ENCODE data around the gene VSTM4.

DNA sequence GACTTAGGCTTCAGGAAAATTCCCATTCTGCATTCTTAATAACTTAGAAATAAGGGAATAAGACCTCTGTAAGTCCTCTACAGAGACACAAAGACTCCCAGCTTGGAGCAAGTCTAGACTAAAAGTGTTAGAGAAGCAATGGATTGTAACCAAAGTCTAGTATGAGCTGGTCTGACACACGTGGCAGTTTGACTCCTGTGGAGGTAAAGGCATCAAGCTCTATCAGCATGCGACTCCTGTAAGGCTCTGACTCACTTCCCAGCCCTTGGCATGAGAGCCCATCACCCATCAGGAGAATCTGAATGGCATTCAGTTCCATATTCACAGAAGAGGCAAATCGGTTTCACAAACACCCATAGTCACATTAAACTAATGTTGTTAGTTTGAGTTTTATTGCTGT, 4.4 kb upstream of the VSTM4 start:
- TF ChIP-seq EZH2phosphoT487 (IDR thresholded peaks at IDR 0.05; ENCODE audit: borderline replicate concordance), result no peak
- TF ChIP-seq, protein P1, sequence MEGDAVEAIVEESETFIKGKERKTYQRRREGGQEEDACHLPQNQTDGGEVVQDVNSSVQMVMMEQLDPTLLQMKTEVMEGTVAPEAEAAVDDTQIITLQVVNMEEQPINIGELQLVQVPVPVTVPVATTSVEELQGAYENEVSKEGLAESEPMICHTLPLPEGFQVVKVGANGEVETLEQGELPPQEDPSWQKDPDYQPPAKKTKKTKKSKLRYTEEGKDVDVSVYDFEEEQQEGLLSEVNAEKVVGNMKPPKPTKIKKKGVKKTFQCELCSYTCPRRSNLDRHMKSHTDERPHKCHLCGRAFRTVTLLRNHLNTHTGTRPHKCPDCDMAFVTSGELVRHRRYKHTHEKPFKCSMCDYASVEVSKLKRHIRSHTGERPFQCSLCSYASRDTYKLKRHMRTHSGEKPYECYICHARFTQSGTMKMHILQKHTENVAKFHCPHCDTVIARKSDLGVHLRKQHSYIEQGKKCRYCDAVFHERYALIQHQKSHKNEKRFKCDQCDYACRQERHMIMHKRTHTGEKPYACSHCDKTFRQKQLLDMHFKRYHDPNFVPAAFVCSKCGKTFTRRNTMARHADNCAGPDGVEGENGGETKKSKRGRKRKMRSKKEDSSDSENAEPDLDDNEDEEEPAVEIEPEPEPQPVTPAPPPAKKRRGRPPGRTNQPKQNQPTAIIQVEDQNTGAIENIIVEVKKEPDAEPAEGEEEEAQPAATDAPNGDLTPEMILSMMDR (conservative IDR thresholded peaks at IDR 0.05; ENCODE audit: low read length), result no peak

All from Loucy (cell line).